Measurements from ENCODE around the gene AAR2. TPM values are rescaled to one million over a fixed set of nuclear protein-coding genes. Genes with fewer than 3 reads are reported as not detected.

Gene AAR2
- total RNA-seq, 2 donors from 2014 or later: 16.3 to 19.4 TPM

DNA sequence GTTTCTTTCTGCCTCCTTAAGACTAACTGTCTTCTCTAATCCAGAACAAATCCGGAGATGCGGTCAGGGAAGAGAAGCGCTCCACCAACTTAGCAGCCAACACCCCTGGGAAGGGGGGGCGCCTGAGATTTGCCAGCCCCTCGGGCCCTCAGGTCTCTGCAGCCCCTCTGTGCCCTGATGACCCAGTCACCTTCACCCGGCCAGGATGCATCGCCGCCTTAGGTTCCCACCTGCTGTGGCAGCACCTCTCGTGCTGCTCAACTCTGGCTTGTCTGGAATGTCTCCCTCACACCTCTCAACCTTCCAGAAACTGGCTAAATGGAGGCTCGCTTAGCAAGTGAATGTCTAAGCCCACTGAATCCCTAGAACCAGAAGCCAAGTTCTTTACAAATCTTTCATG is 28.0 kb upstream of the AAR2 start:
- Histone ChIP-seq H3K36me3 (replicated peaks in 1 of 2; ENCODE audit: insufficient read depth in 1 of 2, low read depth in 2 of 2) (peaks cover 0 to 3% of the 10 kb centered on the region in 2 donors), H3K9me3 (no peaks in the 10 kb centered on the region), H3K27me3 (no peaks in the 10 kb centered on the region), H3K4me1 (no peaks in the 10 kb centered on the region), H3K27ac (no peak overlapping the region), H3K4me3 (no peak overlapping the region)
- no peak for TF ChIP-seq POLR2A (IDR thresholded peaks at IDR 0.05)
- TF ChIP-seq, protein P1, sequence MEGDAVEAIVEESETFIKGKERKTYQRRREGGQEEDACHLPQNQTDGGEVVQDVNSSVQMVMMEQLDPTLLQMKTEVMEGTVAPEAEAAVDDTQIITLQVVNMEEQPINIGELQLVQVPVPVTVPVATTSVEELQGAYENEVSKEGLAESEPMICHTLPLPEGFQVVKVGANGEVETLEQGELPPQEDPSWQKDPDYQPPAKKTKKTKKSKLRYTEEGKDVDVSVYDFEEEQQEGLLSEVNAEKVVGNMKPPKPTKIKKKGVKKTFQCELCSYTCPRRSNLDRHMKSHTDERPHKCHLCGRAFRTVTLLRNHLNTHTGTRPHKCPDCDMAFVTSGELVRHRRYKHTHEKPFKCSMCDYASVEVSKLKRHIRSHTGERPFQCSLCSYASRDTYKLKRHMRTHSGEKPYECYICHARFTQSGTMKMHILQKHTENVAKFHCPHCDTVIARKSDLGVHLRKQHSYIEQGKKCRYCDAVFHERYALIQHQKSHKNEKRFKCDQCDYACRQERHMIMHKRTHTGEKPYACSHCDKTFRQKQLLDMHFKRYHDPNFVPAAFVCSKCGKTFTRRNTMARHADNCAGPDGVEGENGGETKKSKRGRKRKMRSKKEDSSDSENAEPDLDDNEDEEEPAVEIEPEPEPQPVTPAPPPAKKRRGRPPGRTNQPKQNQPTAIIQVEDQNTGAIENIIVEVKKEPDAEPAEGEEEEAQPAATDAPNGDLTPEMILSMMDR (IDR thresholded peaks at IDR 0.05): no peak
- WGBS, 2 donors: 84 to 91% methylated on average over 10 of the region's 10 CpGs
- intact Hi-C loops (cut with DNase I): loop anchor here (5.0 kb wide), 1 partner anchor 229 kb away; no protein-coding TSS in a partner anchor
- ATAC-seq: no peak
- no peak for DNase-seq

DNA sequence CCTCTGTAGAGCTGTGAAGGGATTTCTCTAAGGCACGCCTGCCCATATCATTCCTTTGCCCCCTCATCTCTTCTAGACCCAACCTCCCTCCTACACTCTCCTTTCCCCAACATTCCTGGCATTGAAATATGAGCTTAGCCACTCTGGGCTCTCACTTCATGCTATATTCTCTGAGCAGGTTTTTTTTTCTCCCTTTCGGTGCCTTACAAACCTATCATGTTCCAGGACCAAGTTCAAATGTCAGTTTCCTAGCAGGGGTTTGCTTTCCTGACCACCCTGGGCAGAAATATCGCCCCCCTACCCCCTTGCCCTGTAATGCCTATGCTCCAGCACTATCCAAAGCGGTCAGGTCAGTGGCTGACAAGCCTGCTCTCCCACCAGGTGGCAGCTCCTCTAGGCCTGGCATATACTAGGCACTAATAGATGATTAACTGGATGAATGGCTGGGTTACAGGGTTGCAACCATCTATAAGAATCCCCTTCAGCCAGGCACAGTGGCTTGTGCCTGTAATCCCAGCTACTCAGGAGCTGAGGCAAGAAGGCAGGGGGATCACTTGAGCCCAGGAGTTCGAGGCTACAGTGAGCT is 25.7 kb upstream of the AAR2 start:
- TF ChIP-seq, protein P1 (IDR thresholded peaks at IDR 0.05): no peak
- no peak for TF ChIP-seq POLR2A (IDR thresholded peaks at IDR 0.05)
- no peak overlapping the region for H3K27ac ChIP-seq
- H3K9me3 ChIP-seq: no peaks in the 10 kb centered on the region
- DNase-seq: no peak
- no peak for ATAC-seq
- WGBS, 2 donors: 88 to 92% methylated on average over 5 of the region's 5 CpGs
- H3K36me3 ChIP-seq (replicated peaks in 1 of 2; ENCODE audit: insufficient read depth in 1 of 2, low read depth in 2 of 2): peaks cover 0 to 3% of the 10 kb centered on the region in 2 donors
- no peaks in the 10 kb centered on the region for H3K27me3 ChIP-seq
- H3K4me3 ChIP-seq: no peak overlapping the region
- H3K4me1 ChIP-seq: no peaks in the 10 kb centered on the region
- intact Hi-C loops (cut with DNase I): no loop called here

DNA sequence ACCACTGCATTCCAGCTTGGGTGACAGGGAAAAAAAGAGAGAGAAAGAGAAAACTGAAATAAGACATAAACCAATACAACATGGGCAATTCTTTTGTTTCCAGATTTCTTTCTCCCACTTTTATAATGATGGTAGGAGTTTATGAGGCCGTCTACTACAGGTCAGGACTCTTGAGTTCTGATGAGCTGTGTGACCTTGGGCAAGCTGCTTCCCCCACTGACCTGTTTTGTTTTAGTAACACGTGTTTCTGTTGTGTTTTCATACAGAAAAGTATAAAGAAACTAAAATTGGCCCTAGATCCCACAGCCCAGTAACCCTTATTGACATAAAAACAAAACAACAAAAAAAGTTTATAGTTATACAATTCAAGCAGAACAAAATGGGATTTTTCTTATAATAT is 22.9 kb upstream of the AAR2 start:
- no peak overlapping the region for H3K27ac ChIP-seq
- no peaks in the 10 kb centered on the region for H3K27me3 ChIP-seq
- ATAC-seq (no peak), DNase-seq (no peak)
- TF ChIP-seq, protein P1 (IDR thresholded peaks at IDR 0.05): no peak
- TF ChIP-seq POLR2A (IDR thresholded peaks at IDR 0.05): no peak
- H3K4me1 ChIP-seq: no peaks in the 10 kb centered on the region
- H3K9me3 ChIP-seq: no peaks in the 10 kb centered on the region
- intact Hi-C loops (cut with DNase I): no loop called here
- peaks cover 0 to 1% of the 10 kb centered on the region in 2 donors for H3K36me3 ChIP-seq (replicated peaks in 1 of 2; ENCODE audit: insufficient read depth in 1 of 2, low read depth in 2 of 2)
- 45 to 54% methylated on average over 2 of the region's 2 CpGs for WGBS, 2 donors
- no peak overlapping the region for H3K4me3 ChIP-seq

DNA sequence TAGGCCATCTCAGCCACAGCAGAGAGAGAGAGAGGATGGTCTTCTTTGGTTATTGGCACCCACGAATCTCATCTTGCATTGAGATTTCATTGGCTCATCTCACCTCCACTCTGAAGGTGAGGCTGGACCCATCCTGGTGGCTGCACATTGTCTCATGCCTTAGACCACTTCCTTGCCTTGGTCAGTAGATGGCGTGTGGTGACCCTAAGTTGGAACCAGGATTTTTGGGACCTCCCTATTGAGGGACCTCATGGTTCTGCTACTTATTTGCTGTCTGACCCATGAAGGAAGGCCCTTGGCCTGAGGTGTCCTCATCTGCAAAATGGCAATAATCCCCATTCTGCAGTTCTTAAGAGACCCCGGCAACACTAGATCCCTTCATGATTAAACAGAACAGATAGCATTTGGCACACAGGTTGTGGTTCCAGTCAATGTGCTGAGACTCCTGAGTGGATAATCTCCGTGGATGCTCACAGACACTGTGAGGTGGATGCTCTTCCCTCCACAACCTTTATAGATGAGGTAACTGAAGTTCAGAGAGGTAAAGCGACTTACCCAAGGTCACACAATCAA is 21.5 kb upstream of the AAR2 start:
- intact Hi-C loops (cut with DNase I): no loop called here
- Histone ChIP-seq H3K27me3 (no peaks in the 10 kb centered on the region), H3K36me3 (replicated peaks in 1 of 2; ENCODE audit: insufficient read depth in 1 of 2, low read depth in 2 of 2) (no peaks in the 10 kb centered on the region), H3K4me1 (no peaks in the 10 kb centered on the region), H3K27ac (no peak overlapping the region), H3K4me3 (no peak overlapping the region), H3K9me3 (no peaks in the 10 kb centered on the region)
- TF ChIP-seq POLR2A (IDR thresholded peaks at IDR 0.05): no peak
- TF ChIP-seq, protein P1 (IDR thresholded peaks at IDR 0.05): peak in 4 of 7 experiments; percentile 23 to 45 (median 40)
- ATAC-seq (no peak), DNase-seq (no peak)
- WGBS, 2 donors: 43 to 53% methylated on average over 4 to 5 of the region's 5 CpGs

DNA sequence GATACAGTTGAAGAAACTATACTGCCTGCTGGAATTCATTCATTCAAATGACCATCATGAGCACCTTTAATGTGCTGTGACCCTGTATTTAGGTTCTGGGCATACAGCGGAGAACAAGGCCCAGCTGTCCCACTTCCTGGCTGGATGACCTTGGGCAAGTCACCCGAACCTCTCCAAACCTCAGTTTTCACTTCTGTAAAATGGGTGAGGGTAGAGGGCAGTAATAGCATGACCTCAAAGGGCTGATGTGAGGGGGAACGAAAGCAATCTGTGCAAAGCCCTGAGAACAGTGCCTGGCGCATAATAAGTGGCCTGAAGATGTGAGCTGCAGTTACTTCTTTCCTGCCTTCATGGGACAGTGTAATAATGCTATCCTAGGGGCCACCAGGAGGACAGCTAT is 20.5 kb upstream of the AAR2 start:
- Histone ChIP-seq H3K4me3 (no peak overlapping the region), H3K36me3 (replicated peaks in 1 of 2; ENCODE audit: insufficient read depth in 1 of 2, low read depth in 2 of 2) (no peaks in the 10 kb centered on the region), H3K27ac (no peak overlapping the region), H3K4me1 (no peaks in the 10 kb centered on the region), H3K27me3 (no peaks in the 10 kb centered on the region), H3K9me3 (no peaks in the 10 kb centered on the region)
- no peak for TF ChIP-seq POLR2A (IDR thresholded peaks at IDR 0.05)
- TF ChIP-seq, protein P1 (IDR thresholded peaks at IDR 0.05): no peak
- intact Hi-C loops (cut with DNase I): no loop called here
- 87 to 91% methylated on average over 4 of the region's 4 CpGs for WGBS, 2 donors
- ATAC-seq (no peak), DNase-seq (no peak)

Data from body of pancreas (tissue), 4 donors.